Fibroblast of skin of right quadriceps (primary cell): ENCODE data around the gene GABBR2.
"Not testable (repeated sequence)": the region's sequence is repeated elsewhere in the genome, so short reads cannot be mapped to it uniquely, and the experiment has no call there.

ENCODE experiments used
- DNase-seq: peaks from one replicate; pipeline ENCODE4 v3.0.0-alpha.2; 2013

GABBR2 gene

GRCh38 chr9:98314381-98315066 is 394.2 kb downstream of the GABBR2 start:
- DNase-seq: peak; percentile 51

- no peak for DNase-seq
These were observed 396.4 kb downstream of the GABBR2 start for GRCh38 chr9:98312365-98312764.

GRCh38 chr9:98311541-98311940 is 397.2 kb downstream of the GABBR2 start:
- no peak for DNase-seq

GRCh38 chr9:98310752-98311392 is 397.9 kb downstream of the GABBR2 start:
- no peak for DNase-seq

- no peak for DNase-seq
These were observed 402.2 kb downstream of the GABBR2 start for GRCh38 chr9:98306384-98307145.

GRCh38 chr9:98304381-98304780 is 404.4 kb downstream of the GABBR2 start:
- no peak for DNase-seq

GRCh38 chr9:98303633-98304125 is 405.1 kb downstream of the GABBR2 start:
- DNase-seq: no peak

- DNase-seq: no peak
These were observed 405.6 kb downstream of the GABBR2 start for GRCh38 chr9:98302938-98303632.

GRCh38 chr9:98302150-98302549 is 406.6 kb downstream of the GABBR2 start:
- no peak for DNase-seq

- no peak for DNase-seq
These were observed 408.1 kb downstream of the GABBR2 start for GRCh38 chr9:98300611-98301010.

- no peak for DNase-seq
These were observed 410.3 kb downstream of the GABBR2 start for GRCh38 chr9:98298476-98298875.

- no peak for DNase-seq
These were observed 412.9 kb downstream of the GABBR2 start for GRCh38 chr9:98295824-98296223.

GRCh38 chr9:98291820-98292219 is 416.9 kb downstream of the GABBR2 start:
- DNase-seq: no peak

- DNase-seq: no peak
These were observed 418.3 kb downstream of the GABBR2 start for GRCh38 chr9:98290411-98290810.

- DNase-seq: no peak
These were observed 419.0 kb downstream of the GABBR2 start for GRCh38 chr9:98289614-98290201.

- DNase-seq: no peak
These were observed 419.9 kb downstream of the GABBR2 start for GRCh38 chr9:98288881-98289280.

GRCh38 chr9:98287384-98287783 is 421.4 kb downstream of the GABBR2 start:
- DNase-seq: peak; percentile 9

- DNase-seq: no peak
These were observed 423.3 kb downstream of the GABBR2 start for GRCh38 chr9:98285446-98285845.

- DNase-seq: no peak
These were observed 424.0 kb downstream of the GABBR2 start for GRCh38 chr9:98284754-98285153.

GRCh38 chr9:98283143-98283542 is 425.6 kb downstream of the GABBR2 start:
- not testable (repeated sequence) for DNase-seq

- no peak for DNase-seq
These were observed 427.5 kb downstream of the GABBR2 start for GRCh38 chr9:98281281-98281680.

- DNase-seq: no peak
These were observed 428.2 kb downstream of the GABBR2 start for GRCh38 chr9:98280574-98280973.

GRCh38 chr9:98280162-98280561 is 428.6 kb downstream of the GABBR2 start:
- DNase-seq: no peak
